Subcutaneous adipose tissue (tissue), 4 donors: Measurements from ENCODE around the gene CNTN4. TPM values are rescaled to one million over a fixed set of nuclear protein-coding genes. Genes with fewer than 3 reads are reported as not detected.

Experiments used
- total RNA-seq, 4 donors: library from RNA; depleted of rRNA; stranded (reverse); fragments of >200 nt; gene quantifications; one replicate each; pipeline ENCODE4 v1.1.0, GENCODE V29; 2016
- TF ChIP-seq, protein P1 (sequence below): fragments of 450-650 bp; IDR thresholded peaks from one replicate; pipeline ENCODE4 v1.5.1; 2016; ENCODE audit warnings: low read depth, mild to moderate bottlenecking, control low read depth, antibody characterized with exemption, moderate library complexity

Gene CNTN4
- total RNA-seq, 4 donors from 2014 or later = 4.2 to 10.5 (median 4.6) TPM

DNA sequence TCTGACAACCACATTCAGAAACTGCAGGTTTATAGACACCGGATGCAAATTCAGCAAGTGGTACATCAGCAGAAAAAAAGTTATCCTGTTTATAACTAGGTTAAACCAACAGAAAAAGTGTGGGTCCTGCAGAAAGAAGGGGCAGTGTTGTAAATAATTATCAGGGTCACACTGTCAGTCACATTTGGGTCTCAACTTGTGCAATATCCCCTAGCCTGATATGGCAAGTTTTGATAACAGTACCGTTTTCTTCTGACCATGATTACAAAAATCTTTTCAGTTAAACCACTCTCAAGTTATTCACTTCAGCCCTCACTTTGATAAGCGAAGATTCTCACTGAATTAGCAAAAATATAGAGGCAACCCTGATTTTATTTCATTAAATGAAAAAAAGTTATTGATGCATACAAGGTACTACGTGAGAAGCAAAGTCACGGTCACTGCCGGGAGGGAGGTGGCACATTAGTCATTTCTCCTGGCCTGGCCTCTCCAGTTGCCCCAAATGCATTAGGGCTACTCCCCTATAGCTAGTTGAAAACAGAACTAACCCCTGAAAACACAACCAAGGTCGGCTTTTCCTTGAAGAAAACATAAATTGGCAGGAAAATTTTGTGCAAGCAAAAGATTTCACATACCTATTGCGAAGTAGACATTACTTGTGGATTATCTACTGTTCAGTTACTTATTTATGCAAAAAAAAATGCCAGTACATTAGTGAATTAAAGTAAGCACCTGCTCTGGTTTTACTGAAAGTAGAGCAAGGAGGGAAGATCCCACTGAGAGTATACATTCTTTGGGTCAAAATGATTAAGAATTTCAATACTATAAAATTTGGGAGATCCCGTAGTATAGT lies 982.9 kb downstream of the CNTN4 start:
- TF ChIP-seq, protein P1, sequence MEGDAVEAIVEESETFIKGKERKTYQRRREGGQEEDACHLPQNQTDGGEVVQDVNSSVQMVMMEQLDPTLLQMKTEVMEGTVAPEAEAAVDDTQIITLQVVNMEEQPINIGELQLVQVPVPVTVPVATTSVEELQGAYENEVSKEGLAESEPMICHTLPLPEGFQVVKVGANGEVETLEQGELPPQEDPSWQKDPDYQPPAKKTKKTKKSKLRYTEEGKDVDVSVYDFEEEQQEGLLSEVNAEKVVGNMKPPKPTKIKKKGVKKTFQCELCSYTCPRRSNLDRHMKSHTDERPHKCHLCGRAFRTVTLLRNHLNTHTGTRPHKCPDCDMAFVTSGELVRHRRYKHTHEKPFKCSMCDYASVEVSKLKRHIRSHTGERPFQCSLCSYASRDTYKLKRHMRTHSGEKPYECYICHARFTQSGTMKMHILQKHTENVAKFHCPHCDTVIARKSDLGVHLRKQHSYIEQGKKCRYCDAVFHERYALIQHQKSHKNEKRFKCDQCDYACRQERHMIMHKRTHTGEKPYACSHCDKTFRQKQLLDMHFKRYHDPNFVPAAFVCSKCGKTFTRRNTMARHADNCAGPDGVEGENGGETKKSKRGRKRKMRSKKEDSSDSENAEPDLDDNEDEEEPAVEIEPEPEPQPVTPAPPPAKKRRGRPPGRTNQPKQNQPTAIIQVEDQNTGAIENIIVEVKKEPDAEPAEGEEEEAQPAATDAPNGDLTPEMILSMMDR = no peak

DNA sequence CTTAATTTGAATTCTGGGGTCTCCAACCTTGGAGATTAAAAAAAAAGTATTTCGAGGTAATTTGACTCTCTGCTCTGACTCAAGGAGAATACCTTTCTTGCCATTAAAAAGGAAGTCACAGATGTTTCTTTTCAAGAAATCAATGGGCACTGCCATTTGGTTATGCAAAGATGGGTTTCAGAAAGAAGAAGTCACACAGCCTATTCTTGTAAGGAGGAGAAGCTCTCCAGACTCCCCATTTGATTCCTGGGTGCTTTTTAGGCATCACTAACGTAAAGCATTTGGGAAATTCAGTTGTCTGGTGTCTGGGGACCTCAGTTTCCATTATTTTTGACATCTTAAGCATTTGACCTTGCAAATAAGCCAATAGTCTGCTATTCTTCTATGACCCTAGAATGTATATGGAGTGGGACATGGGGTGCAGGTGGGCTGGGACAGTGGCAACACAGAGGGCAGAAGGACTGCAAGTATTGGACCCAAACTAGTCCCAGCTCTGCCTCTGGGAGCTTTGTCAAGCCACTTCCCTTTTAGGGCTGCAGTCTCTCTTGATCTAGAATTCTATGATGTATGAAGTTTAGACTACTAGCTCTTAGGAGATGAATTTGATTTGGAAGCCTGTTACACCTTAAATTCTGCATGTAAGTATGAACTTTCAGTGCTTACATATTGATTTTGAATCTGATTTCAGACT lies 983.7 kb downstream of the CNTN4 start:
- TF ChIP-seq, protein P1 = no peak

DNA sequence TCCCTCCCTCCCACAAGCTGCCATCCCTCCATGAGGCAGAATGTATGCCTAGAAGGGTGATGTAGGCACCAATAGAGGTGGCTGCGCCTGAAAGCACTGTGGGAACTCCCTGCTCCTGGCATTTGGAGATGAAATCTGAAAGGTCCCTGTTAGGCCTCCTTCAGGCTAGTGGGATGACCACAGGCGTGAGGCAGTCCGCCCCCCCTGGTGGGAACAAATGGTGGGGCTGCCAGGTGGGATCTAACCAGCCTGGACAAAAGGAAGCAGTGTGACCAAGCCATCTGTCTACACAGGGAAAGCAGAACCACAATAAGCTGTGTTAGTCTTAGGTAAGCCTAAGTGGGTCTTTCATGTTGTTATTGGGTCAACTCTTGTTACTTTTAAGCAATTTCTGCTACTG lies 986.2 kb downstream of the CNTN4 start:
- TF ChIP-seq, protein P1 = no peak

DNA sequence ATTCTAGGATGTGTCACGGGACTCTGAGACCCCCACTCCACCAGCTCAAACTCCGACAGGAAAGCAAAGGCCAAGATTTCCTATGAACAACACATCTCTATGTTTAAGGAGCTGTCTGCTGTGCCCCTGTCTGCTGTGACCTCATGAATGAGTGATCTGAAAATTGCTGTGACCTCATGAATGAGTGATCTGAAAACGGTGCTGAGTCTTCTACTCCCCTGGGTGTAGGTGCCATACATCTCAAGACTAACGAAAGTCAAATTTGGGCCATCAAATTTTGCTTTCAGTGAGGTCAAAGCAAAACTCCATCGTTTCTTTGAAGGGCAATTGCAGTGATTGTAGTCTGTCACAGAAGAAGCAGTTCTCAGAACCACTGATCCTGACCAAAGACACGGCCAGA lies 987.1 kb downstream of the CNTN4 start:
- TF ChIP-seq, protein P1 = no peak

DNA sequence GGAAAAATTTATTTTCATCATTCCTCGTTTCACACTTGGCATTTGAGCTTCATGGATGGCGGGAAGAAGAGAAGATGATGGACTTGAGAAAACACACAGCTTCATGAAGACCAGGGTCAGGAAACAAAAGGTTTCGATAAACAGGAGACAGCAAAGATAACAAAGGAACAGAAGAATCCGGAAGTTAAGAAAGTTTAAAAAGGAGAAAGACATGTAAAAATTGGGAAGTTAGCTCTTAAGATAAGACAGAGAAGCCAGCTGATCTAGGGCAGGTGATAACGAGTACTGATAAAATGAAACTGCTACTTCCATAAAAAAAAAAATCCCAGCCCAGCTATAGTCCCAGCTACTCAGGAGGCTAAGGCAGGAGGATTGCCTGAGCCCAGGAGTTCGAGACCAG lies 987.6 kb downstream of the CNTN4 start:
- TF ChIP-seq, protein P1 = no peak

DNA sequence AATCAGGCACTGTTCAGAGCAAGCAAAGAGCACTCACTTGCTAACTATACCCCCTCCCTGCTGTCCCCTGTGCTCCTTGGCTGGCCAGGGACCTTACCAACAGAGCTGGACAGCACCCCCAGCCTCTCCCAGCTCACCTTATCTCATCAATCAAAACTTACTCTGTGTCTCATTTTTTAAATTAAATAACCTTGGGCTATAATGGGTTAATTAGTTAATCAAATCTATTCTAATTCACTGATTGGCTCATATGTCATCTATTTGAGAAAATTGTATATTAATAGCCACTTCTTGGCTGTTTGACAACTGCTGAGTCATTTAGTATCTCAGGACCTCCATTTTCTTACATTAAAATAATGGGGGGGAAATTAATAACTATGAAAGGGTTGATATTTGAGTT lies 988.6 kb downstream of the CNTN4 start:
- TF ChIP-seq, protein P1 = no peak

DNA sequence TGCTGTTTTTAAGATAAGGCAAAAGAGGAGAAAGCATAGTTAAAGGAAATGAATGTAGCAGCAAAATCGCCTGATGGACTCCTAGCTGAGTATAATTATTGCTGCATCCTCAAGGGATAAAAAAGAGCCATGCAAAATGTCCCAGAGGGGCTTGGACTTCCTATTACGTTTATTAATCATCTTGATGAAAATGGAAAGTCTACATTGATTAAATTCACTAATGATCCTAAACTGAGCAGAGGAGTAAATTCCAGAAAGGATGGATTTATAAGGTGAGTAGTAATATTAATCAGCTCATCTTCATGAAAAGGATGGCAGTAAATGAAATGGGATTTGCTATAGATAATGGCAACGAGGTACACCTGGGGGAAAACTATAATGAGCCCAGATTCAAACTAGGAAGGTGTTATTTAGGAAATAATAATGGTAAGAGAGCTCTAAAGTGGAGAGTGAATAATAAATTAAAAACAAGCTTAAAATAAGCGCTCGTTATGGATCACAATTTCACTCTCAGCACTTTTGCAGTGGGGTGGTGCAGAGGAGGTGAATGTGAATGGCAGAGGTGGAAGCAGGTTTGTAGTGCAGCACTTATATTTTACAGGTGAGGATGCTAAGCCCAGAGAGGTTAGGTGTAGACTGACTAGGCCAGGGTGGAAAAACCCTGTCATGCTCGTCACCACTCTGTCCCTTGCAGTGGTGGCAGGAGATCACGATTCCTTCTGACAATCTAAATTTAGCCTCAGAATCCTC lies 989.2 kb downstream of the CNTN4 start:
- TF ChIP-seq, protein P1 = no peak
